Body of pancreas (tissue), 4 donors: ENCODE data around the gene ZNF329.

Source experiments
- POLR2A ChIP-seq, 3 donors: fragments of 450-650 bp; IDR thresholded peaks; one replicate each; pipeline ENCODE4 v1.6.1; 2016; ENCODE audit warnings: antibody characterized with exemption in 3 of 3, mild to moderate bottlenecking in 2 of 3
- TF ChIP-seq, protein P1 (sequence below), 7 experiments: fragments of 450-650 bp in 4 of 7; fragments of 200-600 bp in 3 of 7; sonication (generic) in 3 of 7; IDR thresholded peaks; one replicate each; pipeline ENCODE4 v1.5.1; 2016 to 2019; ENCODE audit warnings: antibody characterized with exemption in 7 of 7

- TF ChIP-seq, protein P1, sequence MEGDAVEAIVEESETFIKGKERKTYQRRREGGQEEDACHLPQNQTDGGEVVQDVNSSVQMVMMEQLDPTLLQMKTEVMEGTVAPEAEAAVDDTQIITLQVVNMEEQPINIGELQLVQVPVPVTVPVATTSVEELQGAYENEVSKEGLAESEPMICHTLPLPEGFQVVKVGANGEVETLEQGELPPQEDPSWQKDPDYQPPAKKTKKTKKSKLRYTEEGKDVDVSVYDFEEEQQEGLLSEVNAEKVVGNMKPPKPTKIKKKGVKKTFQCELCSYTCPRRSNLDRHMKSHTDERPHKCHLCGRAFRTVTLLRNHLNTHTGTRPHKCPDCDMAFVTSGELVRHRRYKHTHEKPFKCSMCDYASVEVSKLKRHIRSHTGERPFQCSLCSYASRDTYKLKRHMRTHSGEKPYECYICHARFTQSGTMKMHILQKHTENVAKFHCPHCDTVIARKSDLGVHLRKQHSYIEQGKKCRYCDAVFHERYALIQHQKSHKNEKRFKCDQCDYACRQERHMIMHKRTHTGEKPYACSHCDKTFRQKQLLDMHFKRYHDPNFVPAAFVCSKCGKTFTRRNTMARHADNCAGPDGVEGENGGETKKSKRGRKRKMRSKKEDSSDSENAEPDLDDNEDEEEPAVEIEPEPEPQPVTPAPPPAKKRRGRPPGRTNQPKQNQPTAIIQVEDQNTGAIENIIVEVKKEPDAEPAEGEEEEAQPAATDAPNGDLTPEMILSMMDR (IDR thresholded peaks at IDR 0.05) = no peak
- no peak for TF ChIP-seq POLR2A (IDR thresholded peaks at IDR 0.05)
Observed at GRCh38 chr19:58093071-58093470, 57.5 kb downstream of the ZNF329 start.
